ENCODE measurements around the gene GUCY2D.

Gene GUCY2D

GRCh38 chr17:8064561-8065019 is 62.2 kb downstream of the GUCY2D start:
- H3K27me3 Mint-ChIP-seq: peaks cover 42% of the 10 kb centered on the region
- H3K4me3 Mint-ChIP-seq: no peak overlapping the region
- peaks cover 50% of the 10 kb centered on the region for H3K4me1 Mint-ChIP-seq (ENCODE audit: low read depth)
- peak overlapping the region; percentile 58 for H3K27ac Mint-ChIP-seq
- H3K36me3 Mint-ChIP-seq (ENCODE audit: low read depth): no peaks in the 10 kb centered on the region
- intact Hi-C loops (cut with micrococcal nuclease): loop anchor here (5.0 kb wide), 1 partner anchor 53 kb away; the partner anchor contains the start of gene ALOXE3
- no peaks in the 10 kb centered on the region for H3K9me3 Mint-ChIP-seq

GRCh38 chr17:8066841-8067775 is 64.7 kb downstream of the GUCY2D start:
- H3K4me1 Mint-ChIP-seq (ENCODE audit: low read depth): peaks cover 65% of the 10 kb centered on the region
- no peaks in the 10 kb centered on the region for H3K9me3 Mint-ChIP-seq
- peak overlapping the region; percentile 91 for H3K27ac Mint-ChIP-seq
- intact Hi-C loops (cut with micrococcal nuclease): no loop called here
- H3K27me3 Mint-ChIP-seq: peaks cover 35% of the 10 kb centered on the region
- no peaks in the 10 kb centered on the region for H3K36me3 Mint-ChIP-seq (ENCODE audit: low read depth)
- H3K4me3 Mint-ChIP-seq: no peak overlapping the region

GRCh38 chr17:8067806-8068205 is 65.4 kb downstream of the GUCY2D start:
- intact Hi-C loops (cut with micrococcal nuclease): no loop called here
- H3K9me3 Mint-ChIP-seq: no peaks in the 10 kb centered on the region
- peaks cover 35% of the 10 kb centered on the region for H3K27me3 Mint-ChIP-seq

GRCh38 chr17:8068736-8069586 is 66.5 kb downstream of the GUCY2D start:
- Mint-ChIP-seq H3K9me3 (no peaks in the 10 kb centered on the region), H3K27ac (peak overlapping the region; percentile 91), H3K4me1 (ENCODE audit: low read depth) (peaks cover 75% of the 10 kb centered on the region), H3K27me3 (peaks cover 37% of the 10 kb centered on the region), H3K4me3 (peak overlapping the region; percentile 21), H3K36me3 (ENCODE audit: low read depth) (no peaks in the 10 kb centered on the region)
- intact Hi-C loops (cut with micrococcal nuclease): no loop called here

More at GRCh38 chr17:8067806-8068205, 65.4 kb downstream of the GUCY2D start:
- Mint-ChIP-seq H3K4me3 (no peak overlapping the region), H3K27ac (peak overlapping the region; percentile 91), H3K36me3 (ENCODE audit: low read depth) (no peaks in the 10 kb centered on the region), H3K4me1 (ENCODE audit: low read depth) (peaks cover 68% of the 10 kb centered on the region)

GRCh38 chr17:8069587-8069860 is 67.1 kb downstream of the GUCY2D start:
- Mint-ChIP-seq H3K27me3 (peaks cover 38% of the 10 kb centered on the region), H3K36me3 (ENCODE audit: low read depth) (no peaks in the 10 kb centered on the region), H3K27ac (peak overlapping the region; percentile 91), H3K9me3 (no peaks in the 10 kb centered on the region), H3K4me3 (no peak overlapping the region), H3K4me1 (ENCODE audit: low read depth) (peaks cover 75% of the 10 kb centered on the region)
- intact Hi-C loops (cut with micrococcal nuclease): no loop called here
